ENCODE measurements around the gene BRPF3.

BRPF3 gene

DNA sequence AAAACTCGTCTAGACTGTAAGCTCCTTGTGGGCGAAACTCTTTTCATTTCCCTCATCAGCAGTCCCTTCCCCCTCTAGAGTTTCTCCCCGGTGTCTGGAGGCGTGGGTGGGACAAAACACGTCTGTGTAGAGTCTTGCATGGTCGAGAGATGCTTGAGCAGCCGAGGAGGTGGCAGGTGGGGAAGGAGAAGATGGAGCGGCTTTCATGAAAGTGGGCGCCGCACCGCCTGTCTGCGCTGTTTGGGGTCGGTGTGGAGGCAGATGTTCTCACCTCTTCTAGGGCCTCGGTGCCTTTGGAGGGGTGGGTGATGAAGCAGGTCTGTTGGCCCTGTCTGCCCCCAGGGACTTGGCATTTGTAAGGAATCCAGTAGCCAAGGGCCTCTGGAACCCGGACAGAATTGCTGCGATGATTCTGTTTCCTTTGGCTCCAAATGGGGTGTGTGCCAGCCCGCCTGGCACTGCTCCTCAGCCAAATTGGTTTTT is 1.2 kb downstream of the BRPF3 start:
- no peak for DNase-seq (ENCODE audit: low read depth)
- TF ChIP-seq, protein P1, sequence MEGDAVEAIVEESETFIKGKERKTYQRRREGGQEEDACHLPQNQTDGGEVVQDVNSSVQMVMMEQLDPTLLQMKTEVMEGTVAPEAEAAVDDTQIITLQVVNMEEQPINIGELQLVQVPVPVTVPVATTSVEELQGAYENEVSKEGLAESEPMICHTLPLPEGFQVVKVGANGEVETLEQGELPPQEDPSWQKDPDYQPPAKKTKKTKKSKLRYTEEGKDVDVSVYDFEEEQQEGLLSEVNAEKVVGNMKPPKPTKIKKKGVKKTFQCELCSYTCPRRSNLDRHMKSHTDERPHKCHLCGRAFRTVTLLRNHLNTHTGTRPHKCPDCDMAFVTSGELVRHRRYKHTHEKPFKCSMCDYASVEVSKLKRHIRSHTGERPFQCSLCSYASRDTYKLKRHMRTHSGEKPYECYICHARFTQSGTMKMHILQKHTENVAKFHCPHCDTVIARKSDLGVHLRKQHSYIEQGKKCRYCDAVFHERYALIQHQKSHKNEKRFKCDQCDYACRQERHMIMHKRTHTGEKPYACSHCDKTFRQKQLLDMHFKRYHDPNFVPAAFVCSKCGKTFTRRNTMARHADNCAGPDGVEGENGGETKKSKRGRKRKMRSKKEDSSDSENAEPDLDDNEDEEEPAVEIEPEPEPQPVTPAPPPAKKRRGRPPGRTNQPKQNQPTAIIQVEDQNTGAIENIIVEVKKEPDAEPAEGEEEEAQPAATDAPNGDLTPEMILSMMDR (IDR thresholded peaks at IDR 0.05; ENCODE audit: low read depth, low read length, missing control alignments) = no peak
- in situ Hi-C loops (cut with HindIII; ENCODE audit: low sequenced_read_pairs) = no loop called here
- H3K4me3 ChIP-seq (ENCODE audit: low read depth, low read length) = peak overlapping the region; percentile 59

DNA sequence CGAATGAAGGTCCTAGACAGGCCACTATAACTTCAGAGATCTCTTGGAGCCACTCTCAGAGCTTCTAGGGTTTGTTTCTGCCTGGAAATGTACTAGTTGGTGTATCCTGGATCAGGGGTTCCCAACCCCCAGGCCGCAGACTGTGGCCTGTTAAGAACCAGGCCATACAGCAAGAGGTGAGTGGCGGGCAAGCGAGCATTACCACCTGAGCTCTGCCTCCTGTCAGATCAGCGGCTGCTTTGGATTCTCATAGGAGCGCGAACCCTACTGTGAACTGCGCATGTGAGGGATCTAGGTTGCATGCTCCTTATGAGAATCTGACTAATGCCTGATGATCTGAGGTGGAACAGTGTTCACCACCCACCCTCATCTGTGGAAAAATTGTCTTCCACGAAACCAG is 2.4 kb downstream of the BRPF3 start:
- DNase-seq (ENCODE audit: low read depth) = no peak
- TF ChIP-seq, protein P1 (IDR thresholded peaks at IDR 0.05; ENCODE audit: low read depth, low read length, missing control alignments) = no peak
- in situ Hi-C loops (cut with HindIII; ENCODE audit: low sequenced_read_pairs) = no loop called here
- H3K4me3 ChIP-seq (ENCODE audit: low read depth, low read length) = no peak overlapping the region

DNA sequence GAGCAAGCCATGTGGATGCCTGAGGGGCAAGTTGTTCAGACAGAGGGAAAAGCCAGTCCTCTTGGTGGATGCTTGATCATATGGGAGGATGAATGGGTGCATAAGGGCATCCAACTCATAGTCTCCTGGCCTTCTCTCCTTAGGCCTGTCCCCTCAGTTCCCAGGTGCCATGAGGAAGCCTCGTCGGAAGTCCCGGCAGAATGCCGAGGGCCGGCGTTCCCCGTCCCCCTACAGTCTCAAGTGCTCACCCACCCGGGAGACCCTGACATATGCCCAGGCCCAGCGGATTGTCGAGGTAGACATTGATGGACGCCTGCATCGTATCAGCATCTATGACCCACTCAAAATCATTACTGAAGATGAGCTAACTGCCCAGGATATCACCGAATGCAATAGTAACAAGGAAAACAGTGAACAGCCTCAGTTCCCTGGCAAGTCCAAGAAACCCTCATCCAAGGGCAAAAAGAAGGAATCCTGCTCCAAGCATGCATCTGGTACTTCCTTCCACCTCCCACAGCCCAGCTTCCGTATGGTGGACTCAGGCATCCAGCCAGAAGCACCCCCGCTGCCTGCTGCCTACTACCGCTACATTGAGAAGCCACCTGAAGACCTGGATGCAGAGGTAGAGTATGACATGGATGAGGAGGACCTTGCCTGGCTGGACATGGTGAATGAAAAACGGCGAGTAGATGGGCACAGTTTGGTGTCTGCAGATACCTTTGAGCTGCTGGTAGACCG is 3.8 kb downstream of the BRPF3 start:
- TF ChIP-seq, protein P1 (IDR thresholded peaks at IDR 0.05; ENCODE audit: low read depth, low read length, missing control alignments) = no peak
- DNase-seq (ENCODE audit: low read depth) = no peak
- in situ Hi-C loops (cut with HindIII; ENCODE audit: low sequenced_read_pairs) = no loop called here

GRCh38 chr6:36200998-36201596 is 4.6 kb downstream of the BRPF3 start:
- DNase-seq (ENCODE audit: low read depth) = no peak
- in situ Hi-C loops (cut with HindIII; ENCODE audit: low sequenced_read_pairs) = no loop called here
- H3K4me3 ChIP-seq (ENCODE audit: low read depth, low read length) = no peak overlapping the region
- TF ChIP-seq, protein P1 (IDR thresholded peaks at IDR 0.05; ENCODE audit: low read depth, low read length, missing control alignments) = no peak

More for the DNA sequence above, 3.8 kb downstream of the BRPF3 start:
- H3K4me3 ChIP-seq (ENCODE audit: low read depth, low read length) = no peak overlapping the region

DNA sequence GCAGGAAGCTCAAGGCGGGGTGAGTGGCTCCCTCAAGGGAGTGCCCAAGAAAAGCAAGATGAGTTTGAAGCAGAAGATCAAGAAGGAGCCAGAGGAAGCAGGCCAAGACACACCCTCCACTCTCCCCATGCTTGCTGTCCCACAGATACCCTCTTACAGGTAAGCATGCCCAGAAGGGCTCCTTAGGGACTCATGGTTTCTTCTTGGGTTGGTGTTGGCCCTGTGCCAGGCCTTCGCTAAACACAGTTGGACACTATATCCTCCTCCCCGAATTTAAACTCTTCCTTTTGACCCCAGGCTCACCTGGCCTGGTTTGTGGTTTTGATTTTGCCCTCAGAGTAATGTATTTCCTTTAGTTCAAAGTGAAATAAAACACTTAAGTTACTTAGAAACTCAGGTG is 5.1 kb downstream of the BRPF3 start:
- H3K4me3 ChIP-seq (ENCODE audit: low read depth, low read length) = no peak overlapping the region
- DNase-seq (ENCODE audit: low read depth) = no peak
- TF ChIP-seq, protein P1 (IDR thresholded peaks at IDR 0.05; ENCODE audit: low read depth, low read length, missing control alignments) = no peak
- in situ Hi-C loops (cut with HindIII; ENCODE audit: low sequenced_read_pairs) = no loop called here

- in situ Hi-C loops (cut with HindIII; ENCODE audit: low sequenced_read_pairs) = no loop called here
- TF ChIP-seq, protein P1 (IDR thresholded peaks at IDR 0.05; ENCODE audit: low read depth, low read length, missing control alignments) = no peak
- no peak for DNase-seq (ENCODE audit: low read depth)
- H3K4me3 ChIP-seq (ENCODE audit: low read depth, low read length) = no peak overlapping the region
Measured at GRCh38 chr6:36202101-36202500, 5.6 kb downstream of the BRPF3 start.
